Inferior parietal cortex (tissue), 1 donor: ENCODE measurements around the gene PRMT7.
"Not testable (repeated sequence)": the region's sequence is repeated elsewhere in the genome, so short reads cannot be mapped to it uniquely, and the experiment has no call there.

Experiments used
- DNase-seq: peaks from one replicate; pipeline ENCODE4 v3.0.0-alpha.2; 2016; ENCODE audit errors: extremely low spot score

Gene PRMT7

DNA sequence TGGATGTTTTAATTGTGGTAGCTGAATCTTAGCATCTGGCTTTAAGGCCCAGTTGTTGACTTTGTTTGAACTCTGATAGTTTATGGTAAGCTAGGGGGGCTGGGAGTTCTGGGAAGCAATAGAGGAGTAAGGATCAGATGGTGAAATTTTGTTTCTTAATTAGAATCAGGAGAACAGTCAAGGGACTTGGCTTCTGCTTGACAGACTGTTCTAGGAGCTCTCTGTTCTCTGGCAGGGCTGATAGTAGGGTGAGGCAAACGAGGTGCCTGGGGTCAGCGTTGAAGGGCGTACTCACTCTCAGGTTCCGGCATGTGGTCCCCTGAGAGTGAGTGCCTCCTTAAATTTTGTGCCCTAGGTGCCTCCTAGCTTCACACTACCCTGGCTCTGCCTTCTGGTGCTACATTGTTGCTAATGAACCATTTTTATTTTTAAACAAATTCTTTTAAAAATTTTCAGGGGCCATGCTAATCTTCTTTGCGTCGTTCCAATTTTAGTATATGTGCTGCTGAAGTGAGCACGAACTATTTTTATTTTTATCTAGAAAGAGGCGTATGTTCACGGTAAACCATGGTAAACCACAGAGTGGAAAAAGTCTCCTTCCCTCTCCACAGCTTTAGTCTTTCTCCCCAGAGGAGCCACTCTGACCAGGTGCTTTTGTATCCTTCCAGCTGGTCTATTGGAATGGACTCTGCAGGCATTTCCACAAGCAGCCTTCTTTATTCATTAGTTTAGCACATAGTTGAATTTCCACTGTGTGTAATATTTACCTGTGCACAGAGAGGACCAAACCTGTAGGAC is 26.8 kb upstream of the PRMT7 start:
- no peak for DNase-seq

- DNase-seq = no peak
Measured at GRCh38 chr16:68284847-68285246, 26.0 kb upstream of the PRMT7 start.

DNA sequence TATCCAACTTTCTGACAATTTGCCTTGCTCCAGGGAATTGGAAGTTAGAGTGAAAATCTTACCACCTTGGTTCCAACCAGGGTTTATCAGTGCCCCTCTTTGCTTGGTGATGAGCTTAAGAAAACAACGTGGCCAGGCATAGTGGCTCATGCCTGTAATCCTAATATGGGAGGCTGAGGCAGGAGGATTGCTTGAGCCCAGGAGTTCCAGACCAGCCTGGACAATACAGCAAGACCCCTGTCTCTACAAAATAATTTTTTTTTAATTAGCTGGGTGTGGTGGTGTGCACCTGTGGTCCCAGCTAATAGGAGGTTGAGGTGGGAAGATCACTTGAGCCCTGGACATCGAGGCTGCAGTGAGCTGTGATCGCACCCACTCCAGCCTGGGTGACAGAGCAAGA is 25.1 kb upstream of the PRMT7 start:
- no peak for DNase-seq

DNA sequence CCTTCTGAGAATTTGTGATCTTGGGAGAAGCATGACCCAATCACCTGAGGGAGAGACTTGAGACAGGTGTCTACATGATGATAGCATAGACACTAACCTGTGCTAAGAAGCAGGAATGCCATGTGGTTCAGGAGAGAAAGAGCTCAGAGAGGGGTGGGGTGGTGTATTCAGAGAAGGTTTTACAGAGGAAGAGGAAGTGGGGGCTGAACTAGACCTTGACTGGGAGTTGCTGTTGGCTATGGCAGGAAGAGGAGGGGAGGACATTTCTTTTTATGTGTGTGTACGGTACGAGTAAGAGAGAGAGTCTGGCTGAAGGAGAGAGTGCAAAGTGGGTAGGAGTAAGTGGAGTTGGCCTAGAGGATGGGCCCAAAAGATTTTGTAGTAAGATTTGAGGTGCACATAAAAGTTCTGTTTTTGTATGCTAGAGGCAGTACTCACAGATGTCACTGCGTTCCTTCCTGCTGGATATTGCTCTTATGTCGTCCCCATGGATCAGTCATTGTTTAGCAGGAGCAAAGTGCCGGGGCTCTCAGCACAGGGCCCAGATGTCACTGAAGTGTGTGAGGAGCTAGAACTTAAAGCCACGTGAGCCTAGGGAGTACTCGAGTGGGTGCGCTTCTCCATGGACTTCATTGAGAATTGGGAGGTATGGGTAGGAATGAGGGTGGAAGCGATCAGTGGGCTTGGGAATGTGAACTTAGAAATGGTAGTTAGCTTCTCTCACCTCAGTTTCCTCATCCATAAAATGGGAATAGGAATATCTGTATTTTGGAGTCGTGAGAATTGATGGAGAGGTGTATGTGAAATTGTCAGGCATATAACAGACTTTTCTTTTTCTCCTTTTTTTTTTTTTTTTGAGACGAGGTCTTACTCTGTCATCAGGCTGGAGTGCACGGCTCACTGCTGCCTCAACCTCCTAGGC is 24.4 kb upstream of the PRMT7 start:
- DNase-seq = no peak

DNA sequence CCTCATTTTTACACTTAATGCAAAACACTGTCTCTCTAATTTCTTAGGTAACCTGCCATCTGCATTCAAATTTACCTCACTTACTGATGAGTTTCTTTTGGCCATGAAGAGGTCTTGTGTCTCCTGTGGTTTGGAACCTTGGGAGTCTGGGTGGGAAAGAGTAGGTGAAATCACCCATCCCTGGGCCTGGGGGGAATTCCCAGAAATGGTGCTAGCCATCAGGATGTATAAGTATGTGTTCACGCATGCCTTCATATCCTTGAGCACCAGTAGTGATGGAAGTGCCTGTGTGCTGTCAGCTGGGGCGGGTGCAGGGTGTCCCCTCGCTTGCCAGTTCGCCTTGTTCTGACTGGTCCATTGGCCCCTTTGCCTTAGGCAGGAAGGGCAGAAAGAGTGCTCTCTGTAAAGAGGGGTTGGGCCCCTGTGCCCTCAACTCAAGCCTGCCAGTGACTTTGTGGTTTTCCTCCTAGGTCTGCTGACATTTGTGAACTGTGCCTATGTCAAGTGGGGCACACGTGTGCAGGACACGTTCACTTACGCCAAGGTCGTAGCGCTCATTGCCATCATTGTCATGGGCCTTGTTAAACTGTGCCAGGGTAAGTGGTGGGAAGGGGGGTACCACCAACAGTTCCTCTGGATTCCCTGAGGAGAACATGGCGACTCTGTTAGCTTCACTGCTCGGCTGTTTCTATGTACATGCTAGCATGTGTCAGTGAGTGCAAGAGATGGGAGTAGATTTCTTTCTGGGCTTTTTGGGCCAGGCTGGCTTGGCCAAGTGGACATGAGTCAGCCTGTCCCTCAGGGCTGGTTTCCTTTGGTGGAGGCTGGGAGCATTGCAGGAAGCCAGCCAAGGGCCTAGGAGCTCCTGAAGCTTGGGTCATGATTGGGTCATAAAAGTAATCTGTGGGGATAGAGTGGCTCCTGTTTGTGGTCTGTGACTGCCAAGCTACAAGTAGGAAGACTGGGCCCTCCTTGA is 23.3 kb upstream of the PRMT7 start:
- DNase-seq = no peak

DNA sequence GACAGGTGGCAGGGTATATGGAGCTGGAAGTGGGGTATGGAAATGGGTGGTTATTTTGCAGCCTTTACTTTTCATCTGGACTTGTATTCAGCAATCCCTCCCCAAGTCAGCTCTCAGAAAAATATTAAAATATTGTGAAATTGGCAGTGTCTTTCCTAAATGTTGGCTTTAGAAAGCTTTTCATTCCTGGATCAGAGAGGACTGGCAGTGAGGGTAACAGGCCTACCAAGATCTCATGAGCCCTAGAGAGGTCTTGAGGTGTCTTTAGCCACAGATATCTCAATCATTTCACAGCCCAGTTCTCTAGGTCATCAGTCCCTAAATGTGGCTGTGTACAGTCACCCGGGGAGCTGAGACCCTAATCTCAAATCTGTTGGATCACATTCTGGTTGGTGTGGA is 22.6 kb upstream of the PRMT7 start:
- DNase-seq = no peak

GRCh38 chr16:68288796-68289195 is 22.0 kb upstream of the PRMT7 start:
- DNase-seq = not testable (repeated sequence)

- DNase-seq = no peak
Measured at GRCh38 chr16:68289202-68289601, 21.6 kb upstream of the PRMT7 start.

DNA sequence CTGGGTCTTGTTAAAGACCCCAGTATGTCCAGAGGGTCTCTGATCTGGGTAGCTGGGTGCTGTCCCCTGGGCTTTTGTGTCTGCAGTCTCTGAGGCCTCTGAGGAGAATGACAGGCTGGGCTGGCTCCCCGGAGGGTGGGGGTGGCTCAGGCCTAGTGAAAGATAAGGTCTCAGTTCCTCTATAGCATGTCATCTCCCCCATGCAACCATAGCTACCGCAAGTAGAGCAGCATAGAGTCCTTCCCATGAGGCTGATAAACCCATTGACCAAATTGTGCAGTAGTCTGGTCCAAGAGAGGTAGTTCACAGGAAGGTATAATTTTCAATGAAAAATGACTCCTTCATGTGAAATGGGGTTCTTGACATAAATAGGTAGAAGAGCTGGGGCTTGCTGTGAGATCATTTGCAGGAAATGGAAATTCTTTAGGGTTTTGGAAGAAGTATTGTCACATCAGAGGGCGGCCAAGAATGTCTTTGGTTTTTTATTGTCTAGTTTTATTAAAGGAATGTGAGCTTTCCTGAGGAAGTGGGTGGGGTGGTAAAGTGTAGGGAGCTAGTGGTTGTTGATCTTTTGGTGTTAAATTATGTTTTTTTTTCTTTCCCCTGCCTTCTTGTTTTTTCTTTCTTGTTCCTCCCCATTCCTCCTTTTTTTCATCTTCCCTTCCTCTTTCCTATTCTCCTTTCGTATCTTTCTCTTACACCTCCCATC is 21.0 kb upstream of the PRMT7 start:
- DNase-seq = no peak

GRCh38 chr16:68290450-68290849 is 20.4 kb upstream of the PRMT7 start:
- no peak for DNase-seq

DNA sequence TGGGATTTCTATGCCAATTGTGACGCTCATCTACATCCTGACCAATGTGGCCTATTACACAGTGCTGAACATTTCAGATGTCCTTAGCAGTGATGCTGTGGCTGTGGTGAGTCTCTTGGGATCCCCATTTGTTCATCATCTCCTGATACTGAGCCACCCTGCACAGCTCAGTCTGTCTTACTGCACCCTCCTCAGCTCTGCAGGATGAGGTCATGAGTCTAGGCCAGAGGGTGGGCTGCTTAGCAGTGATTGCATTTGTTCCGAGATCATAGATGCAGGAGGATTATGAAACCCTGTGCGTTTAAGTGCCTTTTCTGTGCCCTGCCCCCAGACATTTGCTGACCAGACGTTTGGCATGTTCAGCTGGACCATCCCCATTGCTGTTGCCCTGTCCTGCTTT is 19.6 kb upstream of the PRMT7 start:
- DNase-seq = no peak

- DNase-seq = no peak
Measured at GRCh38 chr16:68292425-68292824, 18.4 kb upstream of the PRMT7 start.

DNA sequence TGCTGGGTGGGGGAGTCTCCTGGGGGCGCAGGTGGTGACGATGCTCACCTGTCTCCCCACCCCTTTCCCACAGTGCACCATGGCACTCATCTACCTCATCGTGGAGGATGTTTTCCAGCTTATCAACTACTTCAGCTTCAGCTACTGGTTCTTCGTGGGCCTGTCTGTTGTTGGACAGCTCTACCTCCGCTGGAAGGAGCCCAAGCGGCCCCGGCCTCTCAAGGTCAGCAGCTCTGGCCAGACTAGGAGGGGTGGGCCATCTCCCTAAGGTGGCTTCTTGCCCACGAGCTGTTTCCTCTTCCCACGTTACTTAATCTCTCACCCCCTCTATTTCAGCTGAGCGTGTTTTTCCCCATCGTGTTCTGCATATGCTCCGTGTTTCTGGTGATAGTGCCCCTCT is 14.5 kb upstream of the PRMT7 start:
- no peak for DNase-seq

DNA sequence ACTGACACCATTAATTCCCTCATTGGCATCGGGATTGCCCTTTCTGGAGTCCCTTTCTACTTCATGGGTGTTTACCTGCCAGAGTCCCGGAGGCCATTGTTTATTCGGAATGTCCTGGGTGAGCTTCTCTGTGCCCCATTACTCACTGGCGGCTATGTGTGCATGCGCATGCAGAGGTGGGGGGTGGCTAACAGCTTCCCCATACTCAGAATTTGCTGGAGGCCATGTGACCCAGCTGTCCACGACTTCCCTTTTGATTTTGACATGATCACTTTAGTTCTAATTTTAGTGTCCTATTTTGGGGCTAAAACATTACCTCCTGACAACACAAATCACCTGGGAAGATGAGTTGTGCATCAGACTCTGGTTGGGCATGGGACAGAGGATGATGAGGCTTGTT is 14.1 kb upstream of the PRMT7 start:
- no peak for DNase-seq

GRCh38 chr16:68297908-68298307 is 12.9 kb upstream of the PRMT7 start:
- DNase-seq = no peak

DNA sequence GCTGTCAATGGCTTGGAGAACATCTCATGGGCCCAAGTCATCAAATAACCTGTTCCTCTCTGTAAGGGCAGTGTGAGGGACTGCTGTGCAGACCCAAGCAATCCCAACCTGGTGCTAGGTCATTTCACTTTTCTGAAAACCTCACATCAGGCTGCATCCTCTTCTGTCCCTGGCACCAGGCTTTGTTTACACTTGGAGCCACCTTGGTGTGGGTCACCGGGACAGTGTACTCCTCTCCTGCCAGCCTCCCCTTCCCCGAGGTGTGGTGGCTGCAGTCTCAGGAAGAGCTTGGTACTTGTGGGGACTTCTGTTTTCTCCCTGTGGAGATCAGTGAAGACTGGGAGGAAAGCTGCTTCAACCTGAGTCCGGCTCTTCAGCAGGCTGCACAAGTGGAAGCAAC is 12.5 kb upstream of the PRMT7 start:
- DNase-seq = no peak

DNA sequence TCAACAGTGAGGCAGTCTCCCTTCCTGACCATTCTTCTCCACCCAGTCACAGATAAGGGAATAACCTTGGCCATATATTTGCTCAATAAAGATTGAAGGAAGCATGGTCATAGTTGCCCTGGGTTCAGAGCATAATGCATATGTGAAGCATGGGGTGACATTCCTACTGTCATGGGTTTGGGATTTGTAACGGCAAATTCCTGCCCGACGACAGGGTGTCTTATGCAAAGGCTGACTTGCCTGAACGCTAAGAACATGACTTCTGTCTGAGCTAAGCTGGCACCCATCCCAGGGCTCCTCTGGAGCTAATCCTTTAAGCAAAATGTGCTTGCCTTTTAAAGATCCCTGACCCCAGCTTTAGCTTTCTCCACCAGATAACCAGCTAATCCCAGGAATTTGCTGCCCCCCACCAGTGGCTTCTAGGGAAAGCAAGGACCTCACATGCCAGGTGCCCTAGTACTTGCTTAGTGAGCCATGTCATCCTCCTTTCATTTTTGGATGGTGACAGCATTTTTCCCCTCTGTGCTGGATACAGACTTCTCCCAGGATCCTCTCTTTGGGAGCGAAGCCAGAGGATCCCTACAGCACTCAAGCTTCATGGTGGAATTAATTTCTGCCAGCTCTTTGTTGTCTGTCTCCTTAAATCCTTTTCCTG is 11.8 kb upstream of the PRMT7 start:
- no peak for DNase-seq

GRCh38 chr16:68299571-68300453 is 11.0 kb upstream of the PRMT7 start:
- no peak for DNase-seq

DNA sequence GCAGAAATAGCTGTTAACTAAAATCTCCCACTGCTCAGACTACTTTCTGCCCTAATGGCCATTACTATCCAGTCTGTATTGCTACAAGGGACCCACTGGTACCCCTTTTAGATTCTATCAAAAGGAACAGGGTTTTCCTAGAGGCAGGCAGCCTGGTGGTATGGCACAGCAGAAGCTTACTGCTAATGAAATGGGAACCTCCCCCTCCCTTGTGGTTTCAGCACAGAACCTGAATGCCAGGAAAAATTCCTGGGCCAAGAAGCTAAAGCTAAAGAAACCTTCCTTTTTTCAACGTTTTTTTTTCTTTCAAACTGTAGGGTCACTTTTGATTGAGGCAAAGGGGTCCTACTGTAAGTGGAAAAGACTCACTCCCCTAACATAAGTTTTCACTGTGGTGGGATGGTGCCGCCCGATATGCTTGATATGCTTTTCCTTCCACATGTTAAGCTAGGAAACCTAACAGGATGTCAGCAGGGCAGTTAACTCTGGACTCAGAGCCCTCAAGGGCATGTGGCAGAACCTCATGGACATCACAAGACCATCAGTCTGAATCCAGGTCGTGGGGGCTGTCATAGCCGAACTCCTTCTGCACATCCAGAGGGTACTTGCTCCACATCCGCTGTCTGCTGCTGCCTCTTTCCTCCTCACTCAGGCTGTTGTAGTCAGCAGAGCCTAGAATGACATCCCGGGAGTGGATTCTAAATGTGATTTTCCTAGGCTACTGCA is 9.9 kb upstream of the PRMT7 start:
- no peak for DNase-seq
